NCI-H510A (cell line): ENCODE results near the gene INPP5A.
"Not testable (repeated sequence)": the region's sequence is repeated elsewhere in the genome, so short reads cannot be mapped to it uniquely, and the experiment has no call there.

Experiments used
- DNase-seq: peaks from one replicate; lab custom pipeline; 2025; lab: John Stamatoyannopoulos, UW

INPP5A gene

DNA sequence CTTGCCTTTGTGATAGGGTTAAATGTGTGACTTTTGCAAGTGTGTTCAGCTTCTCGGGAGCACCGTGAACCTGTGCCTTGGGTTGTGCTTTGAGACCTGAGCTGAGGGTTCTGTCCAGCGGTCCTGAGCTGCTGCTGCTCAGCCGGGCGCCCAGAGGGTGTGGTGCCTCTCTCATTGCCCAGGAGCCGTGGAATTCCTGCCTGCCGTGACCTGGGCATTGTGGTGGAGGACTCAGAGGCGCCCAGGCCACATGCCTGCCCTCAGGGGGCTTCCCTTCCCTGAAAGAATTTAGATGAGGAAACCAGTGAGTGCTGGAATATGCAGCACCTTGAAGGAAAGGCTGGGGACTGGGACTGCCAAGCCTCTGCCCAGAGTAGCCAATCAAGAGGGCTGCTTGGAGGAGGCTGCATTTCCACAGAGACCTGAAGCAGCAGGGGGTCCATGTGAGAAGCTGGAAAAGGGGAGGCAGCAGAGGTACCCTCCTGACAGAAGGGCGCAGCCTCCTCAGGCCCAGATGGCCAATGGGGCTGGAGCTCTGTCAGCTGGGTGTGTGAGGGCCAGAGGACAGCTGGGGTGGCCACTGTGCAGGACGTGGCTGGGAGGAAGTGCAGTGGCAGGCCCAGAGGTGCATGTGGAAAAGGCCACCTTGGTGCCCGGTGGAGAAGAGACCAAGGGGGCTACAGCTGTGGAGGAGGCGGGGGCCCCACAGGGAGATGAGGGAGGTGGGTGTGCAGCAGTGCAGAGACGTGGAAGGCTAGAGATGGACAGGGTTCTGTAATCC, 141.0 kb downstream of the INPP5A start:
- no peak for DNase-seq

DNA sequence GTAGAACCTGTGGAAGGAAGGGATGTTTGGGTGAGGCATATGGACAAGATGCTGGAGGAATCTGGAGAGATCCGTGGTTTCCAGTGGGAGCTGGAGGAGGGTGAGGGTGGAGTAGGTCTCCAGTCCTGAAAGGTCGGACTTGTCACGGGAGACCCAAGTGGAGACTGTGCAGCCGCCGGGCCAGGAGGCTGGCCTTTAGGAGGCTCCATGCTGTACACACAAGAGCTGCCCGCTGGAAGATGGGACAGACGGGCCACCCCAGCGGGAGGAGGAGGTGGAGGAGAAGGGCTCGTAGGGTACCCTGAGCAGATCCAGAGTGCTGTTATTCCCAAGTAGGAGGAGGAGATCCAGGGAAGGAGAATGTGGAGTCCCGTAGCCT, 141.6 kb downstream of the INPP5A start:
- DNase-seq = no peak

DNA sequence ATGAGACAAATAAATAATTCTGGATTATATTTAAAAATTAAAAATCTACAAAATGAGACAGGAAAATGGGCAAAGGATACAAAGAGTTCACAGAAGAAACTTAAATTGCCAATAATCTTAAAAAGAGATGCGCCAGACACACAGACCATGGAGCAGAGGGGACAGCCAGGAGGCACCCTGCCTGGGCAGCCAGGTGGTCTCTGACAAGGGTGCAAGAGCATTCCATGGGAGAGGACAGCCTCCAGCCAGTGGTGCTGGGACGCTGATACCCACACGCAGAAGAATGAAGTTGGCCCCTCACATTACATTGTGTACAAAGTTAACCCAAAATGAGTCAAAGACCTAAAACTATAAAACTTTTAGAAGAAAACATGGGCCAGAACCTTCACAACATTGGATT, 142.1 kb downstream of the INPP5A start:
- DNase-seq = no peak

DNA sequence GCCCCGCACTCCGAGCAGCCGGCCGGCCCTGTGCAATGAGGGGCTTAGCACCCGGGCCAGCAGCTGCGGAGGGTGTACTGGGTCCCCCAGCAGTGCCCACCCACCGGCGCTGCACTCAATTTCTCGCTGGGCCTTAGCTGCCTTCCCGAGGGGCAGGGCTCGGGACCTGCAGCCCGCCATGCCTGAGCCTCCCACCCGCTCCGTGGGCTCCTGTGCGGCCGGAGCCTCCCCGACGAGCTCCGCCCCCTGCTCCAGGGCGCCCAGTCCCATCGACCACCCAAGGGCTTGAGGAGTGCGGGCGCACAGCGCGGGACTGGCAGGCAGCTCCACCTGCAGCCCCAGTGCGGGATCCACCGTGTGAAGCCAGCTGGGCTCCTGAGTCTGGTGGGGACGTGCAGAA, 143.2 kb downstream of the INPP5A start:
- DNase-seq = not testable (repeated sequence)

DNA sequence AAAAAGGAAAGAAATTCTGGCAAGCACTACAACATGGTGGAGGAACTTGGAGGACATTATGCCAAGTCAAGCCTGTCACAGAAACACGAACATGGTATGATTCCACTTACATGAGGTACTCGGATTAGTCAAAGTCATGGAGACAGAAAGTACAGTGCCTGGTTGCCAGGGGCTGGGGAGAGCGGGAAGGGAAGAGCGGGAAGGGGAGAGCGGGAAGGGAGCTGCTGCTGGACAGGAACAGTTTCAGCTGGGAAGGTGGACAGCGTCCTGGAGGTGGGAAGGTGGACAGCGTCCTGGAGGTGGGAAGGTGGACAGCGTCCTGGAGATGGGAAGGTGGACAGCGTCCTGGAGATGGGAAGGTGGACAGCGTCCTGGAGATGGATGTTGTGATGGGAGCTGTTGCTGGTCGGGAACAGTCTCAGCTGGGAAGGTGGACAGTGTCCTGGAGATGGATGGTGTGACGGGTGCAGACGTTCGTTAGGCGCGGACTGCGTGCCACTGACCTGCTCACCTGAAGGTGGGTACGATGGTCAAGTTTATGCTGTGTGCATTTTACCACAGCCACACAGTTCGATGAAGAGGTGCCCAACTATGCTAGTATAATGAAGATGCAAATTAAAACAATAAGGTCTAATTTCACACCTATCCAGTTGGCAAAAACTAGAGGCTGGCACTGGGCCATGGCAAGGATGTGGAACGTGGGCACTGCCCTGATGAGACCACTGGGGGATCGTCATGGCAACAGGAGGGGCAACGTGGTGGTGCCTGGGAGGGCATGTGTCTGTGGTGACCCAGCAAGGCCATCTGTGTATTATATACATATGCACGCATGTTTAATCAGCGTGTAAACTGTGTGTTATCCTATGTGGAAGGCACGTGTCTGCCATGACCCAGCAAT, 144.5 kb downstream of the INPP5A start:
- no peak for DNase-seq

DNA sequence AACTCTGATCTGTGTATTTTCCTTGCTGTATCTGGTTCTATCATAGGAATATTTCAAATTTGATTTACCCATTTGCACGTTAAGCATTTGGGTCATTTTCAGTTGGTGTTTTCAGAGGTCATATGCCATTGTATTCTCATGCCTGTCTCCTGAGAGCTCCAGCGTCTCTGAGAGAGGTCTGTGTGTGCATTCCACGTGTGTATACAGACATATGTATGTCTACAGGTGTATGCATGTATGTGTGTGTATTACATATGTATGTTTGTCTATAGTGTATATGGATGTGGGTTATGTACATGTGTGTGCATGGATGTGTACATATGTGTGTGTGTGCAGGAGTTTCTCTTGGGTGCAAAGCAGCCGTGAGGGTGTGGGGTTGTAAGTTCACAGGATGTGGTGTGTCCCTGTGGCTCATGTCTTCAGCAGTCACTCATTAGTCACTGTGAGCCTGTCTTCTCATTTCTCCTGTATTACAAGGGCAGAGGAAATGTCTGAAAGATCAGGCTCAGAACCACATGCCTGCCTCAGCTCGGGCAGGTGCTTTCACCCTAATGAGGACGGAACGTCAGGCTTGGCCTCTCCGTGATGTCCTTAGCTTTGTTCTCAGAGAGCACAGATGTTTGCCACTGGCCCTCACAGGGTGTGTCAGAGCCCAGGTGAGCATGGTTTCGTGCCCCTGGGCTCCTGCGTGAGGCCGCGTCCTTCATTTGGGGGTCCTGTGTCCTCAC, 146.7 kb downstream of the INPP5A start:
- no peak for DNase-seq

DNA sequence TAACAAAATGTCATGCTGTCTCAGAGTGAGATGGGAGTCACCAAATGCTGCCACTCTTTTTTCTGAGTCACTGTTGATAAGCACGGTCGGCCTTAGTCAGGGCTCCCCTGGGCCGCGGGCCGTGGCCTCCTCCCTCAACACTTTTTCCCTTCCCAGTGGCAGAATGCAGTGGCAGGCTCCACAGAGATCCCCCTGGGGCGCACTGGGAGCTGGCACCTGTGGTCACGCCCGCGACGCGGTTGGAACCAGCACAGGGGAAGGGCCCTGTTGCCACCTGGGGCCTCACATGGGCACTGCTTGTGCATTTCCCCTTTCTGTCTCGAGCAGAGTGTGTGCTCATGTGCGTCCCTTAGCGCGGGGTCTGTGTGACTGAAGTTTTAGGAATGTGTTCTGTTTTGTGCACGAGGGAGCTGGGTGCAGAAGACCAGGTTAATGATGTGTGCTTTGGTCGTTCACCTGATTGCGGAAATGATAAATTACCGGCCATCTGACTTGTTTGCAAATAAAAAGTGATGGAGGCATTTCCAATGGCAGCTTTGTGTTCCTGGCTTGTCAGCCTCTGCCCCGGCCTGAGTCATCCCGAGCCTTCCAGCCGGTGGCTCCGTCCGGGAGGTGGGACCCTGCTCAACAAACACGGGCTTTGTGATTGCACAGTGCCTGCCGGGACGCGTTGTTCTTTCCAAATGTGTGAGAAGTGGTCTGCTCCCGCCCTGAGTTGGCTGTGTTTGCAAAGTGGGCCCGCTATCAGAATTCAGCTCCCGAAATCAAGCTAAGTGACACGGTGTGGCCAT, 147.7 kb downstream of the INPP5A start:
- DNase-seq = no peak

DNA sequence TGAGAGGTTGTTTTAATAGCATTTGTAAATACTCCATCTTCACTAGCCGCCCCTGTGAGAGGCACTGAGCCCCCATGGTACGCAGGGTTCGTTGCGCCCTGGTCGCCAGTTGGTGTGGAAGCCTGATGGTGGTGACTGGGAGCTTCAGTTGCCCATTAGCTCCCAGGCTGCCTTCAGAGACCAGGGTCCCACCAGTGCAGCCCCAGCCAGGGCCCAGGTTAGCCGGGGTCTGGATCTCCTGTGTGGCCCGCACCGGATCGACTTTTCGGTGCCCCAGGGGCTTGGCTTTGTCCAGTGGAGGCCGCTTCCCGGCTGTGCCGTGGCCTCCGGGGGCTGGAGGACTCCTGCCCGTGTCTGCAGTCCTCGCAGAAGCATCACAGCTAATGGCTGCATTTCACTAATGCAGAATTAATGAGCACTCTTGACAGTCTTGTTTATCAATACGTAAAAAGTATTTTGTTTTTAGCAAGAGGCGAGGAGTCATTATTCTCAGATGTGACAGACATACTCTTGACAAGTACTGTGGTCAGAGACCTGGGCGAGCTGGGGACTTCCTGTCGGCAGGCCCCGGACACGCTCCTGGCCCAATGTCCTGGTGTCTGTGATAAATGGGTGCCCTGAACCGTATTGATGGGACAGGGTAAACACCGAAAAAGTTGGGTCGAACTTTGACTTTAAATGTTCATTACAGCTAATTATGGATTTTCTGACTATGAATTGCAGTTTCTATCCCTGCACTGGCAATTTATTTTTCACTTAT, 148.5 kb downstream of the INPP5A start:
- no peak for DNase-seq

DNA sequence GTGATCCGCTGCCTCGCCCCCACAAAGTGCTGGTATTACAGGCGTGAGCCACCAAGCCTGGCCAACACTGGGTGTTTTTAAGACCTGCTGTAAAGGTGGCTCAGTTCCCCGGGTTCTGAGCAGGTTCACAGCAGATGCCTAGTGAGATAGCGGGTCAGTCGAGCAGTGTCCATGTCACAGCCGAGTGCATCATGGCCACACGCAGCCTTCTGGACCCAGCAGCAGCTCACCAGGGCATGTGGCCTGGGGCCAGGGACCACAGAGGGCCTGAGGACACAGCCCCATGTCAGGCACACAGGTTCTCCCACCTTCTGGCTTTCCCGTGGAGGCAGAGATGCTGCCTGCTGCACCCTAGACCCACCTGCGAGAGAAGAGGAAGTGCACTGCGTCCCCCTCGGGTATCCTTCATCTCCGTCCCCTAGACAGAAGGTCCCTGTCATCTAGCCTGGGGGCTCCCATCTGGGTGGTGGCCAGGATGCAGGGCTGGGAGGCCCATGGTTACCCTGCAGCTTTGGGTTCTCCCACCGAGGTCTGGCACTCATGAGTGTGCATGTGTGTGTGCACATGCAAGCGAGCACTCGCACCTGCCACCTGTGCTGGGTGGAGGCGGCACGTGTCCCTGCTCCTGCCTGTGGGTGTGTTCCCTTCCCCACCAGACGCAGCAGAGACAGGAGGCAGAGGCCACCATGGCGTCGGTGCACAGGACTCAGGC, 149.8 kb downstream of the INPP5A start:
- no peak for DNase-seq

DNA sequence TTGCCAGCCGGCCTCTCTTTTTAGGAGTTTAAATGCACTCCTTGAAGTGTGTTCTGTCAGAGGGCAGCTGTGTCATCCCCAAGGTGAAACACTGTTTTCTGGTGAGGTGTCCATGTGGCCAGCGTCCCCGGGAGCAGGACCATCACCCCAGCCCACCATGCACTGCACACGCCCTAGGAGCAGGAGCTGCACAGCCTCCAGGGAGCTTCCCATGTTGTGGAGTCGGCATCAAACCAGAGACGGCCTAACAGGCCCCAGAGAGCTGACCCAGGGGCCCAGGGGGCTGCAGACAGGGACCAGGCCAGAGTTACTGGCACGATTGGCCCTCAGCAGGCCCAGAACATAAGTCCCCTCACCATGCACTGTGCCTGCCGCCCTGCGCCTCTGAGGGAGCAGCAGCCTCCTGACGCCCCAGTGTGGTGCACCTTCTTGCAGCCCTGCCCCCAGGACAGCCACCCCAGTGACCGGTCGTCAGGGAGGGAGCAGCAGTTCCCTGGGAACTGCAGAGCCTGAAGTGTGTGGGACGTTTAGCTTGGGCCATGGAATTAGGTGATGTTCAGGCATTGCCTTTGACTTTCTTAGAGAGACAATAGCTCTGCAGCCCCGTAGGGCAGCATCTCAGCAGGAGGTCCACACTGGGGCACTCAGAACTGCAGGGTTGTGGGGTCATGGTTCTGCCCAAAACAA, 150.4 kb downstream of the INPP5A start:
- DNase-seq = no peak

DNA sequence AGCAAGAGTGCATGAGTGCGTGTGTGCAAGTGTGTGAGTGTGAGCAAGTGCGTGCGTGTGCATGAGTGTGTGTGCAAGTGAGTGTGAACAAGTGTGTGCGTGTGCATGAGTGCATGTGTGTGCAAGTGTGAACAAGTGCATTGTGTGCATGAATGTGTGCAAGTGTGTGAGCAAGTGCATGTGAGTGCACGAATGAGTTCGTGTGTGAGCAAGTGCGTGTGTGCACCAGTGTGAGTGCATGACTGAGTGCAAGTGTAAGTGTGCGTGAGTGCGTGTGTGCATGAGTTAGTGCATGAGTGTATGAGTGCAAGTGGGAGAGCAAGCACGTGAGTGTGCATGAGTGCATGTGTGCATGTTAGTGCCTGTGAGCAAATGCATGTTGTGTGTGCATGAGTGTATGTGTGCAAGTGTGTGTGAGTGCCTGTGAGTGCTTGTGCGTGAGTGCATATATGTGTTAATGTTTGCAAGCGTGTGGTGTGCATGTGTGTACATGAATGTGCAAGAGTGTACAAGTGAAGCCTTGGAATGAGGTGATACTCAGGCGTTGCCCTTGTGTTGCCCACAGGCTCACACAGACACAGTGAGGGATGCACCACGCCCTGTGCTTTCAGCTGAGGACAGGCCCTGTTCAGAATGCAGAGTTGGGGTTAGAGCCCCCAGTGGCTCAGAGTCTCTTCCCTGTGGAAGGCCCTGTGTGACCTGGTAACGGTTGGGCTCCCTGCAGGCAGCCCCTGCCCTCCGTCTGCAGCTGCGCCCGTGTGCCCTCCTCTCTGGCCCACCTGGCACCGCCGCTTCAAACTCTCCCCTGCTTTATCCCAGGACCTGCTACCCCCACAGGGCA, 151.2 kb downstream of the INPP5A start:
- DNase-seq = no peak

DNA sequence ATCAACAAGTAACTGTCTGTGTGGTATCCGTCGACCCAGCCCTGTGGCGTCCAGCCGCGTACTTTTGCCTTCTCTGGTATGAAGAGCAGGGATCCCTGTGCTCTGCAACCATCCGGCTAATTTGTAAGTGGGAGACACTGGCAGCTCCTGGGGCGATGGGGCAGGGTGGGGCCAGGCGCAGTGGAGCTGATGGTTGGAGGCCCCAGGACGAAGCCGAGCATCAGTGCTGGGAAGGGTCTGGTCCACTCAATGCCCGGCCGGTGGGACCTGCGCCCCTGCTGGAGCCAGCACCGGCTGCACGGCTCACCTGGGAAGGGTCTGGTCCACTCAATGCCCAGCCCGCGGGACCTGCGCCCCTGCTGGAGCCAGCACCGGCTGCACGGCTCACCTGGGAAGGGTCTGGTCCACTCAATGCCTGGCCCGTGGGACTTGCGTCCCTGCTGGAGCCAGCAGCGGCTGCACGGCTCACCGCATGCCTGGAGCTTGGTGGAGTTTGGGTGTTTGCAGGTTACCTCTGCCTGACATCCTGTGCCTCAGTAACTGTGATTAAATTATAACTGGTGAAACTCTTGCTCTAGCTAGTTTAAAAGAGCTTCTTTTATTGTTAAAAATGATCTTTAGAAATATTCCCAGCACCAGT, 152.3 kb downstream of the INPP5A start:
- DNase-seq = no peak

DNA sequence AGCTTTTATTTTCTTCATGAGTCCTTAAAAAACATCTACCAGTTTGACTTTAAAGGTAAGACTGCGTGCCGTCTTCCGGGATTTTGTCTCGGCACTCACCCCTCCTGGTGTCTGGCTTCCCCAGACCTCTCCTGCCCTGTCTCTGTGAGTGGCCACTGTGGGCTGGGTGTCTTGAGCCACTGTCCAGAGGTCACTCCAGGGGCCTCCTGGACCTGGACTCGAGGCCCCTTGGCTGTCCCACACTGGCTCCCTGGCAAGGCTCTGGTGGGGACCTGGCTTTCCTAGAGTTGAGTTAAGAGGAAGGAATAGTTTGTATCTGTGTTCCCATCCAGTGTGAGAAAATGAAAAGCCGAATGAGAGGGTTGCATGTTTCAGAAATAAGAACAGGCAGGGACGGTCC, 152.8 kb downstream of the INPP5A start:
- no peak for DNase-seq

DNA sequence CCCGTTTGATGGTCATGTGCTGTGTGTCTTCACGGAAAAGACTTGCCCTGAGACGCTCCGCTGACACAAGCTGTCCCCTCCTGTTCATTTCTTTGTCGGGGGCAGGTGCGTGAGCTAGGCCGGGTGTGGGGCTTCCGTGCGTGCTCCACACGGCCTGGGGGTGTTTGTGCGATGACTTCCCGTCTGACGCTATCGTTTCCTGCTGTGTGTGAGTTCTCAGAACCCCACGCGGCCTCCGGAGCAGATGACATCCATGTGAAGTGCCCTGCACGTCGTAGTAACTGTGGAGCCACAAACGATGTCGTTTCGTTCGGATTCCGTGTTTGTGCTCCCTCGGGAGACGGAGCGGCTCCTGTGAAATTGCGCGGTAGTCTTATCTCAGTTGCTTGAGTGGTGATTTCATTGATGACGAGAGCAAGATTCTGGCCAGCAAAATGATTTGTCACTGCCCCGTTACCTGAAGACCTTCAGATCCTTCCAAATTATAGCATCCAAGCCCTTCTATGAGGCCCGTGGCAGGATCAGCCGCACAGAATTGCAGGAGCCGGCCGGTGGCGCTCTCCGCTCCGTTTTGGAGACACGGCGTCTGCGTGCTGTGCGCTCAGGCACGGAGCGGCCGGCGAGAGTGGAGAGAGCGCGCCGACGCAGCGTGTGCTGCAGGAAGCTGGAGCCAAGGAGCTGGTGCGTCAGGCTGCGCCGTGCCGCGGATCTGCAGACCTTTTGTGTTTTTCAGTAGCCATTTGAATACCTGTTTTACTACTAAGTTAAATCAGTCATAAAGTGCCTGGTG, 153.4 kb downstream of the INPP5A start:
- DNase-seq = no peak

DNA sequence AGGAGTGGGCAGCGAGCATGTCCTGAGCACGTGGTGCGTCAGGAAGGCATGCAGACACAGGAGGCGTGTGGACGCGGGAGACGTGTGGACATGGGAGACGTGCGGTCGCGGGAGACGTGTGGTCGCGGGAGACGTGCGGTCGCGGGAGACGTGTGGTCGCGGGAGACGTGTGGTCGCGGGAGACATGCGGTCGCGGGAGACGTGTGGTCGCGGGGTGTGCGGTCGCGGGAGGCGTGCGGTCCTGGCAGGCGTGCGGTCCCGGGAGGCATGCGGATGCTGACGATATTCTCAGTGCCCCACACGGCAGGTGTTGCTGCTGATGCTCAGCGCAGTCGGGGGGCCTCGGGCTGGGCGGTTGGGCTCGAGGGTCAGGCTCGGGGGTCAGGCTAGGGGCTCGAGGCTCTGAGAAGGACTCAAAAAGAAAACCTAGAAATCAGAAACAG, 154.1 kb downstream of the INPP5A start:
- no peak for DNase-seq

DNA sequence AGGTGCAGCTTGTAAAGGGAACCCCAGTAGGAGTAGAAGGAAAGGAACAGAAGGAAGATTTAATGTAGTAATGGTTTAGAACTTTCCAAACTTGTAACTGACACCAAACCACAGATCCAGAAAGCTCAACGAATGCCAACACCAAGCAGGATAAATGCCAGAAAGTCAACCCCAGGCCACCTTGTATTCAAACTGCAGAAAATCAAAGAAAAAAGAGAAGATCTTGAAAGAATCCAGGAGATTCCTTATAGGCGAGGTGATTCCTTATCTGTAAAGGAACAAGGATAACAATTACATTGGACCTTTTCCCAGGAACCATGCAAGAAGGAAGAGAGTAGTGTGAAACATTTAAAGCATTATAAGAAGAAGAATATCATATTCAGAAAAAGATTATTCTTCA, 154.7 kb downstream of the INPP5A start:
- no peak for DNase-seq

DNA sequence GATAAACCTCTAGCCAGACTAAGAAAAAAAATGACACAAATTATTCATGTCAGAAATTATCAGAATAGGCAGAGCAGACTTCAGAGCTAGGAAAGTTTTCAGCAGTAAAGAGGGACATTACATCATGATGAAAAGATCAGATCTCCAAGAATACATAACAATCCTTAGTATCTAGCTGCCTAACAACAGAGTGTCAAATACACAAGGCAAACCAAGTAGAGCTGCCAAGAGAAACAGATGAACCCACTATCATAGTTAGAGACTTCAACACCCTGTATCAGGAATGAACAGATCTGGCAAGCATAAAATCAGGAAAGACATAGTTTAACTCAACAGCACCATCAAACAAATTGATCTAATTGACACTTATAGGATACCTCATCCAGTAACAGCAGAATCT, 156.1 kb downstream of the INPP5A start:
- no peak for DNase-seq

DNA sequence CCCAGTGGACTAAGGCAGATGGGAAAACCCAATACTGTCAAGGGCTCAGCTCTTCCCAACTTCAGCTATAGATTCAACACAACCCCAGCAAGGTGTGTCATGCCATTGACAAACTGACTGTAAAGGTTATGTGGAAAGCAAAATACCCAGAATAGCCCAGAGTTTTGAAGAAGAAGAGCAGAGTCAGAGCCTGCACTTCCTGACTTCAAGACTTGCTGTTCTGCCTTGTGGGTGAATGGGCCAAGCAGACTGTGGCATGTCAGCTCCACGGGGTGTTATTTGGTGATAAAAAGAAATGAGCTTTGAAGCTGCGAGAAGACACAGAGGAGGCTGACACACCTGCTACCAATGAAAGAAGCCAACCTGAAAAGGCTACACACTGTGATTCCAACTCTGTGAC, 158.6 kb downstream of the INPP5A start:
- DNase-seq = no peak
